A549 treated with AZD9567 at 1 μM for 4 hours (cell line): ENCODE results near the gene RSPH3. TPM values are rescaled to one million over a fixed set of nuclear protein-coding genes. Genes with fewer than 3 reads are reported as not detected.

Source experiments
- total RNA-seq: library from RNA; stranded (reverse); fragments of 200-300 nt; extraction: Qiagen RNA extraction; gene quantifications from 5 replicates; pipeline ENCODE4 v1.2.3, GENCODE V29; 2022; ENCODE audit not compliant: insufficient read depth

RSPH3 gene
- total RNA-seq, result 4.3 to 5.9 TPM (median 5.3 TPM) in 5 replicates

DNA sequence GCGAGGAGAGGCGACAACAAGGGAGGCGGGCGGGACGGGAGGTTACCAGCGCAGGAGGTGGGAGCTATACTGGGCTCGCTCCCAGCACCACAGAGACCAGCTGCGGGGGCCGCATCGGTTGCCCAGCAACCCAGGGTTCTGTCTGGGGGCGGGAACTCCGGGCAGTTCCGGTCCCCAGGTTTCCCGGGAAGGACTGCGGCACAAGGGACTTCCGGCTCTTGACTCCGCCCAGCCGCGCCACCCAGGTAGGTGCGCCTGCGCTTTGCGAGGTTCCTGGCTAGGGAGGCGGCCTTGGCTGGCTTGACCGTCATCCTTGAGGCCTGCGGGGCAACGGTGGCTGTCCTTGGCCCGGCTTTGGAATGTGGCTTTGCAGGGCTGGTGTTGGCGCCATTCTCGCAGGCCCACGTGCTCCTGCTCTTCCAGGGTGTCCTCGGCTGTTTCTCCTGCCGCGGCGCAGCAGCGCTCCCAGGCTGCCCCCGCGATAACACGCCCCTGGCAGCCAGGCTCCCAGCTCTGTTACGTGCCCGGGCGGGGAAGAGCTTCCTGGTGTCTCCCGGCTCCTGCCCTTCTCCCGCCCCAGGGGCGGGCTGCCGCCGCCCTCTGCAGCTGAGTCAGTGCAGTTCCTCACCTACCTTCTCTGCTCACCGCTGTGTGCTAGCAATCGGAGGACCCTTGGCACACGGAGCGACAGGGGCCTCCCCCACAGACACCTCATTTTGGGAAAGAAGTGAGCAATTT is at the start of gene RSPH3:
Gene RSPH3 (minus strand): TSS at position 537 of the 738 bp plus-strand sequence. CDS start 652 bp downstream, outside the sequence.

GRCh38 chr6:159044899-159045727 is 45.1 kb upstream of the RSPH3 start, which contains the start of gene TAGAP:
TAGAP (minus strand) TSS chr6:159044991; CDS start chr6:159044146, 845 bp downstream.

Other genes starting within 250 kb of the RSPH3 start
- gene EZR, start 180.8 kb downstream of the RSPH3 start, total RNA-seq, result 369 to 471 TPM (median 396 TPM) in 5 replicates
- gene TAGAP, start 44.8 kb upstream of the RSPH3 start, total RNA-seq, result 0.02 TPM in 1 of 5 replicates, not detected in the others
- 0.07 to 0.12 TPM (median 0.08 TPM) in 4 of 5 replicates, not detected in the other for gene FNDC1, start 169.2 kb upstream of the RSPH3 start, total RNA-seq